ENCODE results near the gene HBS1L.
"Not testable (repeated sequence)": the region's sequence is repeated elsewhere in the genome, so short reads cannot be mapped to it uniquely, and the experiment has no call there.

The HBS1L gene

GRCh38 chr6:135075018-135075417, 20.4 kb upstream of the HBS1L start:
- no peak for DNase-seq (ENCODE audit: low read depth in 3 of 3)

DNA sequence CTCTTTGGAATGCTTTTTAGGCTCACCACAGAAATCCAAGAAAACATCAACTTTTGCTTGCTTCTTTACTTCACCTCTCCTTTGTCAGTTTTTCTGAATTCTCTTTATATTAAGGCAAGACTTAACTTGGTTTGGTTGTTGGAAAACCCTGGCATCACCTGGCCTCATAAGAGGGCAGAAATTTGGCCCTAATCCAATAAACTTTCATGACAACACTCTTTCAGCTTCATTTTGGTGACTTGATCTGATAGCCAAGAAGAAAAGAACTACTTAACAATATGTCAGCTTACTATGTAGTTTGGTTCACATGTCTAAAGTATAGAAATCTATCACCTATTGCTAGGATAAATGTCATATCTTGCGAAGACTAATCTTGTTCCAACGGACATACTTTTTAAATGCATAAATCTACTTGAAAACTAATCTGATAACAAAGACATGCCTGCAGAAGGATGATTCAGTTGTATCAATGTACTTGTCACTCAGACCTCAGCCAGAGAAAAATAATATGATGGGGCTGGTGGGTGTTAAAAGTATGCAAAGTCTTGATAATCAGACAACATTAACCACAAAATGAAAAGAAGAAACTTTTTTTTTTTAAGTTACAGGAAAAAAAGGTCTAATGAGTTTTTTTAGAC, 19.3 kb upstream of the HBS1L start:
- no peak for DNase-seq (ENCODE audit: low read depth in 3 of 3)

- DNase-seq (ENCODE audit: low read depth in 3 of 3) = no peak
Observed at GRCh38 chr6:135073217-135073616, 18.6 kb upstream of the HBS1L start.

DNA sequence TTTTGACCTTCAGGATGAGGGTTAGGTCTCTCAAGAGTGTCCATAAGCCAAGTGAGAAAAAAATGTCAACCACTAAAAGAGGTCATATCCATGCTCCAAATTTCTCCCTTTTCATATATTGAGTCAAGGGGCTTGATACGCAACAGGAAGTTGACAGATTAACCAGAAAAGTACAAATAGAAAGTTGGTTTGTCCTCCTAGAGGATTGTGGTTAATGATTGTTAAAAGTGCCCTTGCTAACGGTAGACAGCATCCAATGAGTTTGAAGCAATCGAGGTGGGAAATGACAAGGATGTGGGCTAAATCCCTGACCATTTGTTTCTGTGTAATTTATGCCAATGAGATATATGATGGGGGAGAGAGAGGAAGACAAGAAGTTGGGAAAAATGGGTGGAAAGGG, 18.1 kb upstream of the HBS1L start:
- DNase-seq (ENCODE audit: low read depth in 3 of 3) = no peak

DNA sequence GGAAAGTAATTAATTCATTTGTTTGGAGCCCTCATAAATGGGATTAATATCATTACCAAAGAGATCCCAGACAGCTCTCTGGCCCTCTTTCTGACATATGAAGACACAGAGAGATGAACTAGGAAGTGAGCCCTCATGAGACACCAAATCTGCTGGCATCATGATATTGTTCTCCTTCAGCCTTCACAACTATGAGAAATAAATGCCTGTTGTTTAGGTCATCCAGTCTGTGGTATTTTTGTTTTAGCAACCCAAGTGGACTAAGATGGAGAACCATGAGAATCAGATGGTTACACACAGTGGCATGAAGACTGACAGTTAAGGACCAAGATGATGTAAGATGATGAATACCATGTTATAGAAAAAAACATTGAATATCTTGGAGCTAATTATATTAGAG, 16.9 kb upstream of the HBS1L start:
- DNase-seq (ENCODE audit: low read depth in 3 of 3) = no peak

- DNase-seq (ENCODE audit: low read depth in 3 of 3) = no peak
Observed at GRCh38 chr6:135067911-135068310, 13.3 kb upstream of the HBS1L start.

- no peak for DNase-seq (ENCODE audit: low read depth in 3 of 3)
Observed at GRCh38 chr6:135066806-135067205, 12.2 kb upstream of the HBS1L start.

- DNase-seq (ENCODE audit: low read depth in 3 of 3) = no peak
Observed at GRCh38 chr6:135066397-135066796, 11.8 kb upstream of the HBS1L start.

GRCh38 chr6:135064586-135064985, 10.0 kb upstream of the HBS1L start:
- DNase-seq (ENCODE audit: low read depth in 3 of 3) = no peak

DNA sequence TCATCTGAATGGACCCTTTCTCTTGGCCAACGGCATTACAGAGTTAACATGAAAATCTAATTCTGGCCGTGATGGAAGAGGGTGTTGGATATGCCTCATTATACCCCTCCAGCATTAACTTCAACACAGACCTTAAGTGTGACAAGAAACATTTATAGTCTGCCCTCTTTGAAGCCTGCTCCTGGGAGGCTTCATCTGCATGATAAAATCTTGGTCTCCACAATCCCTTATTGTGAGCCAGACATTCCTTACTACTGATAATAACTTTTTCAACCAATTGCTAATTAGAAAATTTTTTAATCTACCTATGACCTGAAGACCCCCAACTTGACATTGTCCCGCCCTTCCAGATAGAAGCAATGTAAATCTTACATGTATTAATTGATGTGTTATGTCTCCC, 9.3 kb upstream of the HBS1L start:
- no peak for DNase-seq (ENCODE audit: low read depth in 3 of 3)

DNA sequence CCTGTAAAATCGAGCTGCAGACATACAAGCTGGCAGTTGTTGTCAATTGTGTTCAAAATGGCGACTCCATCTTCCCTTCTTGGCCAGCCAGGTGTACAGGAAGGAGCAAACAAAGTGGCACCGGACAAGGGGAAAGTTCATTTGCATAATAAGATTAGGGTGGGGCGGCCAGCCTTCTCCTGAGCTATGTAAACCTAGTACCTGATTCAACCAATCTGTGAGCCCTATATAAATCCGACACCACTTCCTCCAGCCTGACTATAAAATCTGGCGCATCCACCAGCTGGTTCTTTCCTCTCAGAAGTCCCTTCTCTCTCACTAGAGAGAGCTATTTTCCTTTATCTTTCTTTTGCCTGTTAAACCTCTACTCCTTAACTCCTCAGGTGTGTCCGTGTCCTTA, 8.1 kb upstream of the HBS1L start:
- no peak for DNase-seq (ENCODE audit: low read depth in 3 of 3)

- no peak for DNase-seq (ENCODE audit: low read depth in 3 of 3)
Observed at GRCh38 chr6:135060076-135060475, 5.5 kb upstream of the HBS1L start.

DNA sequence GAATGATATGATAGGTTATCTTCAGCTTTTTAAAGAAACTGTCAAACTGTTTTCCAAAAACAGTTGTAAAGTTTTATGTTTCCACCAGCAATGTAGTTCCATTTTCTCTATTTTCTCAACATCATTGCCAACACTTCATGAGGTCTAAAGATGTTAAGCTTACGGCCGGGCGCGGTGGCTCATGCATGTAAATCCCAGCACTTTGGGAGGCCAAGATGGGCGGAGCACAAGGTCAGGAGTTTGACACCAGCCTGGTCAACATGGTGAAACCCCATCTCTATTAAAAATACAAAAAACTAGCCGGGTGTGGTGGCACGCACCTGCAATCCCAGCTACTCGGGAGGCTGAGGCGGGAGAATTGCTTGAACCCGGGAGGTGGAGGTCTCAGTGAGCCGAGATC, 3.7 kb upstream of the HBS1L start:
- not testable (repeated sequence) for DNase-seq (ENCODE audit: low read depth in 3 of 3)

GRCh38 chr6:135056632-135057031, 2.0 kb upstream of the HBS1L start:
- DNase-seq (ENCODE audit: low read depth in 3 of 3) = no peak

DNA sequence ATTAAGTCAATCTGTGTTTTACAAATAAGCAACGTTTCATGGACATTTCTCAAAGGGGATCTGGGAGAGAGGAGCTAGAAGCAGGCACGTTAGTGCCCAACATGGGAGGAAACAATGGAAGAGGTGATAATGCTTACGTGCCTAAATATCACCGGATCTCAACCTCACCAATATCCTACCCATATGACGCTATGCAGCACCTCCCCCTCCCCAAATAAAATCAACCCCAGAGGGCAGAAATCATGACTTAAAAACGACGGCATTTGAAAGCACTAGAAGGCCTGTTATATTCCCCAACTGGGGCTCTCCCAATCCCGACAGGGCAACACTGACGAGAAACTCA, 425 bp downstream of the HBS1L start:
- DNase-seq (ENCODE audit: low read depth in 3 of 3) = peak in 1 of 3 donors; percentile 6

GRCh38 chr6:135053406-135053805, 1.2 kb downstream of the HBS1L start:
- no peak for DNase-seq (ENCODE audit: low read depth in 3 of 3)

DNA sequence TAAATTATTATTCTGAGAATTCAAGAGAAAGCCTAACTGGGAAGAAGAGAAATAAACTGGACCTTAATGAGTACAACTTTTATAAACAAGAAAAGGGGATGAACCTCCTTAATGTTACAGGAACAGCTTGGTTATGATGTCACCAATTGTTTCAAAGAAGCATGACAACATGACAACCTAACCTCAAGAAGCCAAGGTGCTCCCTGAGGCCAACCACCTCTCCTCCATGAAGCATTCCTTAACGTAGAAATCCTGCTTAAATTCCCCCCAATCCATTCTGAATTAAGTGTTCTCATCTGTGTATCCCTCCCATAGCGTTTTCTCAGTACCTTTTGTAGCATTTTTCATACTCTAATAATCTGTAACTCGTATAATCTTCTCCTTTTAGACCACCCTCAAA, 1.7 kb downstream of the HBS1L start:
- DNase-seq (ENCODE audit: low read depth in 3 of 3) = no peak

DNA sequence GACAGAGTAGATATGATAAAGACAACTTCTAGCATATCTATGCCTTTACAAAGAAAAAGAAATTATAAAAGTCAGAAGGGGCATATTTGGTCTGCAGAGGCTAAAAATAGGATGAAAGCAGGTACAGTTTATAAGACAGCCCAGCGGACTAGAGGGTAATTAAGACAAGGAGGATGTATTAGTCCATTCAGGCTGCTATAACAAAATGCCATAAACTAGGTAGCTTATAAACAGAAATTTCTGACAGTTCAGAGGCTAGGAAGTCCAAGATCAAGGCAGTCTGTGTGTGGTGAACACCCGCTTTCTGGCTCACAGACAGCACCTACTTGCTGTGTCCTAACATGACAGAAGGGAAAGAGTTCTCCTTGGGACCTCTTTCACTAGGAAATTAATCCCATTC, 5.7 kb downstream of the HBS1L start:
- DNase-seq (ENCODE audit: low read depth in 3 of 3) = no peak

GRCh38 chr6:135047336-135047735, 7.3 kb downstream of the HBS1L start:
- no peak for DNase-seq (ENCODE audit: low read depth in 3 of 3)

- no peak for DNase-seq (ENCODE audit: low read depth in 3 of 3)
Observed at GRCh38 chr6:135046912-135047311, 7.7 kb downstream of the HBS1L start.

DNA sequence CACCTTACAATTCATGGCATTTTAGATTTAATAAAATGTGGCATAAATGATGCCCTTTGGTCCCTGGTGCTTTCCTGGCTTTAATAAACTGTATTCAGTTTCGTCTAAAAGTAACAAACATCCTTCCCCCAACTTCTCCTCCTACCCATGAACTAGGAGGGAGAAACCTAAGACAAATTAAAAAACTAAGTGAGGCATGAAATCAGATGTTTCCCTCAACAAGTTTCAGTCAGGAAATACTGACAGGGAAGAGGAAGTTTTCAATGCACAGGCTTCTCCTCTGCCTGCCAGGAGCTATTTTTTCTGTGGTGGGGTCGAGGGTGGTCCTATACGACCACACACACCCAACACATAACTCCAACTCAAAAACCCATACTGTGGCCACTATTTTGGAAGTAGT, 10.0 kb downstream of the HBS1L start:
- DNase-seq (ENCODE audit: low read depth in 3 of 3) = no peak

DNA sequence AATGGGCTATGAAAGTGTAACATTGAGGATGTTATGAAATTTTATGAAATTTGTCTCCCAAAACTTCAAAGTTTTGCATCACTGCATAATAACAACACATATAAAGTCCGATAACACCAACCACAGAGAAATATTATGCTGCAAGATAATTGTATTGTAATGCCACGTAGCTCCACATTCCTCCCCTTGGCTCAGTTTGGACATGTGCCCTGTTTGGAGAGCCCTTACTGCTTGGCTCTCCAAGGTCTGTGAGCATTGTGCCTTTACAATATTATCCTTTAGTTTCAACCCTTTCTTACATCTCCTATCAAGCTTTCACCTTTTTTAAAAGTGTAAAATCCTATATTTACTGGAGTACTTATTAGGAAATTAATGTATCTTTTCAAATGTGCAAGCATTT, 10.8 kb downstream of the HBS1L start:
- DNase-seq (ENCODE audit: low read depth in 3 of 3) = no peak

DNA sequence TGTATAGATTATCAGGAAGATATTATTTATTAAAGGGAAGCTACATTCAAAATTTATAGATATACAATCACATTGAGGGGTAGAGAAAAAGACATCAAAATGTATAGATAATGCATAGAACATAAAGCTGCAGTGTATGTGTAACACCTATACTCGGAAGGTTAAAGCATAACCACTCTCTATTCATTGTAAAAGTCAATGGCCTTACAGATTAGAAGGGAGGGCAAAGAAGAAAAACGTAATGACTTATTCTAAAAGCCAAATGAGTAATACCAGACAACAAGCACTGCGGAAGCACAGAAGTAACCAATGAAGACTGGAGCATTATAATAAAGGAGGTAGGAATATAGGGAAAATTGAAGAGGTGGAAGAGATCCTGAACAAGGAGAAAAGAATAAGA, 11.3 kb downstream of the HBS1L start:
- no peak for DNase-seq (ENCODE audit: low read depth in 3 of 3)

DNA sequence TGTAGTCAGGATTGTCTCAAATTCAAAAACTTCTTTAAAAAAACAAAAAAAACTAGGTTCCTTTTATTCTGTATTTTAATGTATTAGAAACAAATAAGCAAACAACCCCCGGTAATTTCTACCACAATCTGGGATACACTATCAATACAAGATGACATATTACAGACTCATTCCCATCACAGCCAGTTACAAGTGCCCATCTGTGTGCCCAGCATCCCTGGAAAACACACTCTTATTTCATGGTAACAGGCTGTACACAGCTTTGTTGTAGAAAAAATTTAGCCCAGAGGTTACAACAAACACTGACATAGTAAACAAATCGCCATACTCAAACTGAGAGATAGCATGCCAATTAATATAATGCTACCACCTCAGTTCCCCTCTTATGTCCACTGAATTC, 16.3 kb downstream of the HBS1L start:
- no peak for DNase-seq (ENCODE audit: low read depth in 3 of 3)

DNA sequence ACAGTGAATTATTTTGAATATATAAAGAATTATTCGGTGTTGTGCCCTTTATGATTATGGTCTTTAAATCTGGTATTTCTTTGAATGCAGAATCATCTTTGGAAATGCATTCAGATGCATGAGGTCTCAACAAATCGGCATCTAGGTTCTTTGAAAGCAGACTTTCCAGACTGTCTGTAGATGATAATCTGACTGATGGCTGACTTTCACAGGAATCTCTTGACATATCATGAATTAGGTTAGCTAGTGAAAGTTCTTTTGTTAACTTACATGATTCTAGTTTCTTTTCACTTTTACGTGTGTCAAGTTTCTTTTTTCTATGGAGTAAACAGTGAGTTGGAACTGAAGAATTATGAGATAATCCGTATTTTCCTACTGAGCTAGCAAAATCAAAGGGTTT, 17.1 kb downstream of the HBS1L start:
- DNase-seq (ENCODE audit: low read depth in 3 of 3) = no peak
